AG04449 (cell line): ENCODE data around the gene AFF3.

Experiments used
- CTCF ChIA-PET: fragments of 350-600 bp; formaldehyde crosslinking; extraction: SDS; loops from one replicate; lab custom pipeline; 2021; ENCODE audit warnings: antibody characterized with exemption; lab: Yijun Ruan, JAX
- POLR2A ChIA-PET: fragments of 400-600, 350-600 bp; formaldehyde crosslinking; extraction: SDS; loops from one replicate; lab custom pipeline; 2020; ENCODE audit warnings: antibody characterized with exemption, inconsistent platforms; lab: Yijun Ruan, JAX
- DNase-seq: peaks from one replicate; pipeline ENCODE4 v3.0.0-alpha.2; 2010; ENCODE audit warnings: low read depth, low spot score
- H3K4me3 ChIP-seq: 2 replicates; pipeline ENCODE4 v1.5.1; 2011; ENCODE audit warnings: low read depth, mild to moderate bottlenecking, control low read depth, low read length
- CTCF ChIP-seq: IDR thresholded peaks from one replicate; pipeline ENCODE4 v1.5.1; 2011; ENCODE audit warnings: mild to moderate bottlenecking, moderate library complexity, low read length, control low read depth, inconsistent platforms; ENCODE audit not compliant: insufficient read depth; ENCODE audit errors: missing control alignments

Gene AFF3

GRCh38 chr2:99821039-99821438 is 321.4 kb downstream of the AFF3 start:
- no peak overlapping the region for H3K4me3 ChIP-seq
- ChIA-PET CTCF (no interaction called here), POLR2A (interaction anchor here (1.1 kb wide), 1 partner anchor 67 kb away, joined by 4 read pairs; no protein-coding TSS in a partner anchor)
- no peak for TF ChIP-seq CTCF
- no peak for DNase-seq

GRCh38 chr2:99819766-99820165 is 322.6 kb downstream of the AFF3 start:
- H3K4me3 ChIP-seq: no peak overlapping the region
- DNase-seq: no peak
- TF ChIP-seq CTCF: peak; percentile 1
- POLR2A ChIA-PET: no interaction called here
- CTCF ChIA-PET: interaction anchor here (0.9 to 1.7 kb wide), 8 partner anchors 9 to 425 kb away, joined by 3 to 7 read pairs (median 4); no protein-coding TSS in a partner anchor

- no peak overlapping the region for H3K4me3 ChIP-seq
- ChIA-PET CTCF (interaction anchor here (0.6 to 1.7 kb wide), 12 partner anchors 9 to 426 kb away, joined by 3 to 7 read pairs (median 4); no protein-coding TSS in a partner anchor), POLR2A (no interaction called here)
- TF ChIP-seq CTCF: no peak
- DNase-seq: no peak
Measured at GRCh38 chr2:99818842-99819241, 323.5 kb downstream of the AFF3 start.

GRCh38 chr2:99816908-99817307 is 325.5 kb downstream of the AFF3 start:
- H3K4me3 ChIP-seq: no peak overlapping the region
- DNase-seq: no peak
- no peak for TF ChIP-seq CTCF
- CTCF ChIA-PET: no interaction called here
- POLR2A ChIA-PET: no interaction called here

- ChIA-PET POLR2A (no interaction called here), CTCF (interaction anchor here (1.5 kb wide), 1 partner anchor 449 kb away, joined by 3 read pairs; no protein-coding TSS in a partner anchor)
- no peak for DNase-seq
- no peak overlapping the region for H3K4me3 ChIP-seq
- no peak for TF ChIP-seq CTCF
Measured at GRCh38 chr2:99812426-99812825, 330.0 kb downstream of the AFF3 start.

GRCh38 chr2:99811544-99811943 is 330.8 kb downstream of the AFF3 start:
- POLR2A ChIA-PET: no interaction called here
- peak; percentile 68 for DNase-seq
- no peak for TF ChIP-seq CTCF
- CTCF ChIA-PET: interaction anchor here (1.5 kb wide), 1 partner anchor 450 kb away, joined by 3 read pairs; no protein-coding TSS in a partner anchor
- H3K4me3 ChIP-seq: no peak overlapping the region
